Parathyroid adenoma (tissue), 2 donors: ENCODE data around the gene HHEX.
"Not testable (repeated sequence)": the region's sequence is repeated elsewhere in the genome, so short reads cannot be mapped to it uniquely, and the experiment has no call there.

Experiments used
- H2AFZ ChIP-seq: fragments of 300-600 bp; sonication (generic); one replicate; pipeline ENCODE4 v1.7.0; 2017; ENCODE audit warnings: antibody characterized with exemption, mild to moderate bottlenecking
- H3K27ac ChIP-seq: fragments of 300-600 bp; sonication (generic); one replicate; pipeline ENCODE4 v1.7.0; 2017
- H3K27me3 ChIP-seq: fragments of 300-600 bp; sonication (generic); one replicate; pipeline ENCODE4 v1.7.0; 2017; ENCODE audit warnings: low read length; ENCODE audit not compliant: control insufficient read depth, insufficient read depth
- H3K36me3 ChIP-seq: fragments of 300-600 bp; sonication (generic); one replicate; pipeline ENCODE4 v1.7.0; 2017; ENCODE audit warnings: low read length; ENCODE audit not compliant: control insufficient read depth, insufficient read depth
- H3K4me1 ChIP-seq: fragments of 300-600 bp; sonication (generic); one replicate; pipeline ENCODE4 v1.7.0; 2017; ENCODE audit warnings: control low read depth
- H3K4me2 ChIP-seq: fragments of 300-600 bp; sonication (generic); one replicate; pipeline ENCODE4 v1.7.0; 2017; ENCODE audit warnings: low read length
- H3K4me3 ChIP-seq: fragments of 300-600 bp; sonication (generic); one replicate; pipeline ENCODE4 v1.7.0; 2017; ENCODE audit warnings: low read depth, low read length
- H3K79me2 ChIP-seq: fragments of 300-600 bp; sonication (generic); one replicate; pipeline ENCODE4 v1.7.0; 2017; ENCODE audit warnings: control low read depth
- H3K9ac ChIP-seq: fragments of 300-600 bp; sonication (generic); one replicate; pipeline ENCODE4 v1.7.0; 2017; ENCODE audit warnings: mild to moderate bottlenecking
- H3K9me3 ChIP-seq: fragments of 300-600 bp; sonication (generic); one replicate; pipeline ENCODE4 v1.7.0; 2017; ENCODE audit warnings: low read length; ENCODE audit not compliant: control insufficient read depth
- CTCF ChIP-seq: fragments of 300-600 bp; sonication (generic); IDR thresholded peaks from one replicate; pipeline ENCODE4 v1.7.0; 2017; ENCODE audit warnings: antibody characterized with exemption, mild to moderate bottlenecking
- donor health status: primary hyperparathyroidism.

HHEX gene

GRCh38 chr10:92689663-92690210 is at the start of gene HHEX:
HHEX (plus strand) TSS chr10:92689955; CDS start chr10:92689987, 32 bp downstream.
- Histone ChIP-seq H3K4me2 (peak within 1 kb of the TSS; percentile 72), H3K4me1 (no peaks in the 10 kb centered on the region), H3K27ac (peak within 1 kb of the TSS; percentile 29), H3K79me2 (no peaks in the 10 kb centered on the region), H3K27me3 (peaks cover 10% of the 10 kb centered on the region), H3K9ac (no peak within 1 kb of the TSS), H3K9me3 (no peaks in the 10 kb centered on the region), H3K4me3 (peak within 1 kb of the TSS; percentile 59), H2AFZ (peak within 1 kb of the TSS; percentile 86), H3K36me3 (no peaks in the 10 kb centered on the region)
- TF ChIP-seq CTCF: no peak

GRCh38 chr10:92640107-92640506 is 49.6 kb upstream of the HHEX start:
- no peak overlapping the region for H3K9ac ChIP-seq
- H3K4me3 ChIP-seq: no peak overlapping the region
- no peaks in the 10 kb centered on the region for H3K4me1 ChIP-seq
- H3K4me2 ChIP-seq: no peak overlapping the region
- no peaks in the 10 kb centered on the region for H3K27me3 ChIP-seq
- H3K27ac ChIP-seq: no peak overlapping the region
- no peaks in the 10 kb centered on the region for H3K79me2 ChIP-seq
- no peak overlapping the region for H2AFZ ChIP-seq
- H3K36me3 ChIP-seq: no peaks in the 10 kb centered on the region
- H3K9me3 ChIP-seq: no peaks in the 10 kb centered on the region
- no peak for TF ChIP-seq CTCF

GRCh38 chr10:92641492-92641891 is 48.3 kb upstream of the HHEX start:
- H3K4me2 ChIP-seq: no peak overlapping the region
- no peaks in the 10 kb centered on the region for H3K79me2 ChIP-seq
- H2AFZ ChIP-seq: no peak overlapping the region
- no peaks in the 10 kb centered on the region for H3K4me1 ChIP-seq
- TF ChIP-seq CTCF: no peak
- no peaks in the 10 kb centered on the region for H3K36me3 ChIP-seq
- H3K27ac ChIP-seq: no peak overlapping the region
- H3K4me3 ChIP-seq: no peak overlapping the region
- H3K9me3 ChIP-seq: no peaks in the 10 kb centered on the region
- no peak overlapping the region for H3K9ac ChIP-seq
- H3K27me3 ChIP-seq: no peaks in the 10 kb centered on the region

GRCh38 chr10:92644921-92645320 is 44.8 kb upstream of the HHEX start:
- TF ChIP-seq CTCF: no peak
- H3K4me3 ChIP-seq: no peak overlapping the region
- no peak overlapping the region for H3K9ac ChIP-seq
- no peaks in the 10 kb centered on the region for H3K9me3 ChIP-seq
- H3K4me2 ChIP-seq: no peak overlapping the region
- H3K36me3 ChIP-seq: no peaks in the 10 kb centered on the region
- H3K27me3 ChIP-seq: no peaks in the 10 kb centered on the region
- no peak overlapping the region for H2AFZ ChIP-seq
- H3K79me2 ChIP-seq: no peaks in the 10 kb centered on the region
- no peak overlapping the region for H3K27ac ChIP-seq
- H3K4me1 ChIP-seq: no peaks in the 10 kb centered on the region

- not testable (repeated sequence) for H3K9me3 ChIP-seq, H3K27ac ChIP-seq, H3K4me1 ChIP-seq, H3K4me2 ChIP-seq, H3K4me3 ChIP-seq, H3K9ac ChIP-seq, H3K36me3 ChIP-seq, H3K27me3 ChIP-seq, H2AFZ ChIP-seq, H3K79me2 ChIP-seq
Observed at GRCh38 chr10:92650864-92651263, 38.9 kb upstream of the HHEX start.
